ENCODE data around the gene IGF2BP2. TPM values are rescaled to one million over a fixed set of nuclear protein-coding genes. Genes with fewer than 3 reads are reported as not detected.

The IGF2BP2 gene
- total and polyA plus RNA-seq, 2 of the 13 experiments (the other 11 are each of a cell fraction or from before 2014, with no cell fraction given) = 6.5 to 46.0 TPM

DNA sequence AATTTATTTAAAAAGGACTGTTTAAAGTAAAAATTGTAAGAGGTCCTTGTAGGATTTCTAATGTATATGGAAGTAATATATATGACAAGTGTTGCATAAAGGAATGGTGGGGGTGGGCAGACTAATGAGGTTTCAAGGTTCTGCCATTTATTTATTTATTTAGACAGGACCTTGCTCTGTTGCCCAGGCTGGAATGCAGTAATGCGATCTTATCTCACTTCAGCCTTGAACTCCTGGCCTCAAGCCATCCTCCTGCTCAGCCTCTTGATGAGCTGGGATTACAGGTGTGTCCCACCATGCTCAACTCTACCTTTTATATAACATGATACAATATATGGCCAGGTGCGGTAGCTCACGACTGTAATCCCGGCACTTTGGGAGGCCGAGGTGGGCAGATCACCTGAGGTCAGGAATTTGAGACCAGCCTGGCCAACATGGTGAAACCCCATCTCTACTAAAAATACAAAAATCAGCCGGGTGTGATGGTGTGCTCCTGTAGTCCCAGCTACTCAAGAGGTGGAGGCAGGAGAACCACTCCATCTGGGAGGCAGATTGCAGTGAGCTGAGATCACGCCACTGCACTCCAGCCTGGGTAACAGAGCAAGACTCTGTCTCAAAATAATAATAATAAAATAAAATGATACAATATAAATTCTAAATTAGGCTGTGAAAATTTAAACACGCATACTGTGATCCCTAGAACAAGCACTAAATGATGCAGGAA is 33.8 kb upstream of the IGF2BP2 start (continued):
- TF ChIP-seq, protein P1, sequence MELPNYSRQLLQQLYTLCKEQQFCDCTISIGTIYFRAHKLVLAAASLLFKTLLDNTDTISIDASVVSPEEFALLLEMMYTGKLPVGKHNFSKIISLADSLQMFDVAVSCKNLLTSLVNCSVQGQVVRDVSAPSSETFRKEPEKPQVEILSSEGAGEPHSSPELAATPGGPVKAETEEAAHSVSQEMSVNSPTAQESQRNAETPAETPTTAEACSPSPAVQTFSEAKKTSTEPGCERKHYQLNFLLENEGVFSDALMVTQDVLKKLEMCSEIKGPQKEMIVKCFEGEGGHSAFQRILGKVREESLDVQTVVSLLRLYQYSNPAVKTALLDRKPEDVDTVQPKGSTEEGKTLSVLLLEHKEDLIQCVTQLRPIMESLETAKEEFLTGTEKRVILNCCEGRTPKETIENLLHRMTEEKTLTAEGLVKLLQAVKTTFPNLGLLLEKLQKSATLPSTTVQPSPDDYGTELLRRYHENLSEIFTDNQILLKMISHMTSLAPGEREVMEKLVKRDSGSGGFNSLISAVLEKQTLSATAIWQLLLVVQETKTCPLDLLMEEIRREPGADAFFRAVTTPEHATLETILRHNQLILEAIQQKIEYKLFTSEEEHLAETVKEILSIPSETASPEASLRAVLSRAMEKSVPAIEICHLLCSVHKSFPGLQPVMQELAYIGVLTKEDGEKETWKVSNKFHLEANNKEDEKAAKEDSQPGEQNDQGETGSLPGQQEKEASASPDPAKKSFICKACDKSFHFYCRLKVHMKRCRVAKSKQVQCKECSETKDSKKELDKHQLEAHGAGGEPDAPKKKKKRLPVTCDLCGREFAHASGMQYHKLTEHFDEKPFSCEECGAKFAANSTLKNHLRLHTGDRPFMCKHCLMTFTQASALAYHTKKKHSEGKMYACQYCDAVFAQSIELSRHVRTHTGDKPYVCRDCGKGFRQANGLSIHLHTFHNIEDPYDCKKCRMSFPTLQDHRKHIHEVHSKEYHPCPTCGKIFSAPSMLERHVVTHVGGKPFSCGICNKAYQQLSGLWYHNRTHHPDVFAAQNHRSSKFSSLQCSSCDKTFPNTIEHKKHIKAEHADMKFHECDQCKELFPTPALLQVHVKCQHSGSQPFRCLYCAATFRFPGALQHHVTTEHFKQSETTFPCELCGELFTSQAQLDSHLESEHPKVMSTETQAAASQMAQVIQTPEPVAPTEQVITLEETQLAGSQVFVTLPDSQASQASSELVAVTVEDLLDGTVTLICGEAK (IDR thresholded peaks at IDR 0.05) = no peak
- TF ChIP-seq, protein P1 (CRISPR knock-in tag; IDR thresholded peaks at IDR 0.05) = no peak
- TF ChIP-seq ETV6 (CRISPR knock-in tag; conservative IDR thresholded peaks at IDR 0.05) (no peak), RXRB (CRISPR knock-in tag; IDR thresholded peaks at IDR 0.05; ENCODE audit: borderline replicate concordance) (peak; percentile 91), NFYC (CRISPR knock-in tag; IDR thresholded peaks at IDR 0.05) (no peak), THAP11 (CRISPR knock-in tag; IDR thresholded peaks at IDR 0.05) (peak; percentile 42; the same call in 1 of the 2 replicates), YEATS4 (CRISPR knock-in tag; IDR thresholded peaks at IDR 0.05; ENCODE audit: borderline replicate concordance) (0 out of 2 replicates have a peak, but pooled peaks have one; percentile 25), FOXJ3 (CRISPR knock-in tag; IDR thresholded peaks at IDR 0.05; ENCODE audit: borderline replicate concordance) (peak; percentile 93), RXRA (CRISPR knock-in tag; IDR thresholded peaks at IDR 0.05) (peak; percentile 80; the same call in 1 of the 2 replicates), RELA (CRISPR knock-in tag; IDR thresholded peaks at IDR 0.05) (no peak), NR2C2 (CRISPR knock-in tag; IDR thresholded peaks at IDR 0.05; ENCODE audit: borderline replicate concordance) (peak; percentile 53; the same call in 1 of the 2 replicates)
- TF ChIP-seq, protein P2, sequence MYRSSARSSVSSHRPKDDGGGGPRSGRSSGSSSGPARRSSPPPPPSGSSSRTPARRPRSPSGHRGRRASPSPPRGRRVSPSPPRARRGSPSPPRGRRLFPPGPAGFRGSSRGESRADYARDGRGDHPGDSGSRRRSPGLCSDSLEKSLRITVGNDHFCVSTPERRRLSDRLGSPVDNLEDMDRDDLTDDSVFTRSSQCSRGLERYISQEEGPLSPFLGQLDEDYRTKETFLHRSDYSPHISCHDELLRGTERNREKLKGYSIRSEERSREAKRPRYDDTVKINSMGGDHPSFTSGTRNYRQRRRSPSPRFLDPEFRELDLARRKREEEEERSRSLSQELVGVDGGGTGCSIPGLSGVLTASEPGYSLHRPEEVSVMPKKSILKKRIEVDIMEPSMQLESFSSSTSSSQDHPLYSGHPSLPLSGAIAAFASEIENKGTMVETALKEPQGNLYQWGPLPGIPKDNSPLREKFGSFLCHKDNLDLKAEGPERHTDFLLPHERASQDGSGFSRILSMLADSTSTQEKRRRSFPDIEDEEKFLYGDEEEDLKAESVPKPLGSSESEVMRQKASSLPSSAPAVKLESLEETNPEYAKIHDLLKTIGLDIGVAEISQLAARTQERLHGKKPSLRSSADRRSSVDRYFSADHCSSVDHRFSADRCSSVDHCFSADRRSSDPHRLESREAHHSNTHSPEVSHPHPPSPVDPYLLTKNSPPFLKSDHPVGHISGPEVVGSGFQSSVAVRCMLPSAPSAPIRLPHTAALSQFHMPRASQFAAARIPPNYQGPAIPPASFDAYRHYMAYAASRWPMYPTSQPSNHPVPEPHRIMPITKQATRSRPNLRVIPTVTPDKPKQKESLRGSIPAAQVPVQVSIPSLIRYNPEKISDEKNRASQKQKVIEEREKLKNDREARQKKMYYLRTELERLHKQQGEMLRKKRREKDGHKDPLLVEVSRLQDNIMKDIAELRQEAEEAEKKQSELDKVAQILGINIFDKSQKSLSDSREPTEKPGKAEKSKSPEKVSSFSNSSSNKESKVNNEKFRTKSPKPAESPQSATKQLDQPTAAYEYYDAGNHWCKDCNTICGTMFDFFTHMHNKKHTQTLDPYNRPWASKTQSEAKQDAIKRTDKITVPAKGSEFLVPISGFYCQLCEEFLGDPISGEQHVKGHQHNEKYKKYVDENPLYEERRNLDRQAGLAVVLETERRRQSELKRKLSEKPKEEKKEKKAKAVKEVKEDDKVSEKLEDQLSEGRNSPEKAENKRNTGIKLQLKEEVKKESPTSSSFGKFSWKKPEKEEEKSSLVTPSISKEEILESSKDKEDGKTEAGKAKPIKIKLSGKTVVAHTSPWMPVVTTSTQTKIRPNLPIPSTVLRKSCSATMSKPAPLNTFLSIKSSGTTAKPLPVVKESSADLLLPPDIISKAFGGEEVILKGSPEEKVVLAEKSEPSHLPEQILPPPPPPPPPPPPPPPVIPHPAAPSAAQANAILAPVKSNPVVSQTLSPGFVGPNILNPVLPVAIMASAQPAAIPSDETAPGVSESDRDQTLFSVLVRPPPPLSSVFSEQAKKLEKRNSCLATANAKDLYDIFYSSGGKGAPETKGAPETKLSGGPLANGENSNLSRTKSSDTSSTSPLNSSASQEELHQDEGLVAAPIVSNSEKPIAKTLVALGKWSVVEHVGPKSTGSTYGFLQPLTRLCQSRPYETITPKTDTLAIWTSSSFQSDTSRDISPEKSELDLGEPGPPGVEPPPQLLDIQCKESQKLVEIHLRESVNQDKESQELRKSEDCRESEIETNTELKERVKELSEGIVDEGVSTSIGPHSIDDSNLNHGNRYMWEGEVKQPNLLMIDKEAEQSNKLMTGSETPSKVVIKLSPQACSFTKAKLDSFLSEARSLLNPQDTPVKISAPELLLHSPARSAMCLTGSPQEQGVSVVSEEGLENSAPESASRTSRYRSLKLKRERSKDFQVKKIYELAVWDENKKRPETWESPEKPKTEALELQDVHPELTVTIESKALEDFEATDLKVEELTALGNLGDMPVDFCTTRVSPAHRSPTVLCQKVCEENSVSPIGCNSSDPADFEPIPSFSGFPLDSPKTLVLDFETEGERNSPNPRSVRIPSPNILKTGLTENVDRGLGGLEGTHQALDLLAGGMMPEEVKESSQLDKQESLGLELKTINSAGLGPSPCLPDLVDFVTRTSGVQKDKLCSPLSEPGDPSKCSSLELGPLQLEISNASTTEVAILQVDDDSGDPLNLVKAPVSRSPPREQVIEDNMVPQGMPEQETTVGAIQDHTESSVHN (CRISPR knock-in tag; IDR thresholded peaks at IDR 0.05) = no peak
